CD4-positive, CD25-positive, alpha-beta regulatory T cell (primary cell): ENCODE data around the gene SUGP2. TPM values are rescaled to one million over a fixed set of nuclear protein-coding genes. Genes with fewer than 3 reads are reported as not detected.

Experiments used
- ATAC-seq, 2 donors: fragments of 150-1000 bp; cut with Tn5 transposase; one replicate each; pipeline ENCODE4 v1.10.0; 2021; ENCODE audit warnings: low read depth in 2 of 2, moderate number of reproducible peaks in 2 of 2, moderate library complexity in 1 of 2
- DNase-seq, 3 donors: peaks; one replicate each; pipeline versions ENCODE4 v3.0.0 to v3.0.0-alpha.2; 2012 to 2022; ENCODE audit warnings: mixed read lengths in 1 of 3
- H3K27ac ChIP-seq: one replicate; pipeline ENCODE4 v1.7.0; 2013; ENCODE audit warnings: mild to moderate bottlenecking, low read length; ENCODE audit not compliant: insufficient read depth, poor library complexity, severe bottlenecking
- H3K27me3 ChIP-seq: one replicate; pipeline ENCODE4 v1.7.0; 2013; ENCODE audit warnings: low read length; ENCODE audit not compliant: control insufficient read depth, insufficient read depth
- H3K36me3 ChIP-seq: one replicate; pipeline ENCODE4 v1.7.0; 2013; ENCODE audit warnings: mild to moderate bottlenecking, low read length, moderate library complexity; ENCODE audit not compliant: control insufficient read depth, insufficient read depth
- H3K4me1 ChIP-seq: 2 replicates; pipeline ENCODE4 v1.7.0; 2013; ENCODE audit warnings: mild to moderate bottlenecking, low read length; ENCODE audit not compliant: insufficient read depth, control insufficient read depth, poor library complexity, severe bottlenecking
- H3K4me3 ChIP-seq: one replicate; pipeline ENCODE4 v1.7.0; 2013; ENCODE audit warnings: low read depth, mild to moderate bottlenecking, low read length, moderate library complexity
- H3K9me3 ChIP-seq, 2 experiments: 1 replicate in 1 of 2; 2 replicates in 1 of 2; pipeline ENCODE4 v1.7.0; 2013; ENCODE audit warnings: low read length in 2 of 2, mild to moderate bottlenecking in 1 of 2, moderate library complexity in 1 of 2; ENCODE audit not compliant: control insufficient read depth in 2 of 2
- H3K27ac Mint-ChIP-seq, 3 donors: one replicate each; pipeline ENCODE4 v1.8.0; 2020 to 2022; ENCODE audit warnings: mild to moderate bottlenecking in 3 of 3, mixed read lengths in 3 of 3, moderate library complexity in 2 of 3
- H3K27me3 Mint-ChIP-seq: one replicate; pipeline ENCODE4 v1.8.0; 2022; ENCODE audit warnings: mild to moderate bottlenecking, mixed read lengths
- H3K36me3 Mint-ChIP-seq: one replicate; pipeline ENCODE4 v1.8.0; 2020; ENCODE audit warnings: mixed read lengths
- H3K4me1 Mint-ChIP-seq, 4 donors: one replicate each; pipeline ENCODE4 v1.8.0; 2020 to 2022; ENCODE audit warnings: mixed read lengths in 4 of 4, mild to moderate bottlenecking in 1 of 4
- H3K4me3 Mint-ChIP-seq, 4 donors: one replicate each; pipeline ENCODE4 v1.8.0; 2020 to 2022; ENCODE audit warnings: mild to moderate bottlenecking in 4 of 4, mixed read lengths in 4 of 4, moderate library complexity in 3 of 4
- H3K9me3 Mint-ChIP-seq, 7 donors: one replicate each; pipeline ENCODE4 v1.8.0; 2020 to 2022; ENCODE audit warnings: mixed read lengths in 7 of 7, mild to moderate bottlenecking in 3 of 7, moderate library complexity in 2 of 7
- polyA plus RNA-seq, 4 donors: library from polyadenylated mRNA; unstranded; fragments of 300-500 nt; fragmentation: Illumina TruSeq; gene quantifications; one replicate each; pipeline ENCODE4 v1.2.3, GENCODE V29; 2021
- total RNA-seq: library from RNA; stranded (reverse); gene quantifications from one replicate; pipeline ENCODE4 v1.2.3, GENCODE V29; 2022

SUGP2 gene
- total and polyA plus RNA-seq, 5 donors from 2014 or later: 6.2 to 131 (median 8.2) TPM

DNA sequence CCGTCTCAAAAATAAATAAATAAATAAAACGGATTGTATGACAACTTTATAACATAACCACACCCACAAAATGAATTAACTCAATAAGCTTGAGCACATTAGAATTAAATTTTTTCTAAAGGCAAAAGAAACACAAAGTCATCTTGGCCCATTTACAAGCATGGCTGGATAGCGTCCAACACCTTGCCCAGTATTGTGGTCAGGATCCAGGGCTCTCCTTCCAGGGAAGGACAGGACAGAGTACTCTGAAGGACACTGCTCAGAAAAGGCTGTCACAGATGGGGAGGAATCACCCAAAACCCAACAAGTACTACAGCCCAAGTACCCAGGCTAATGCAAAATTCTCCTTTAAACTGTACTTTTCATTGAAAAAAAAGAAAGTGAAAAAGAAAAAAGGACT is 27.1 kb downstream of the SUGP2 start:
- no peak for DNase-seq
- Histone ChIP-seq H3K4me1 (no peaks in the 10 kb centered on the region), H3K4me3 (no peak overlapping the region), H3K27me3 (no peaks in the 10 kb centered on the region), H3K36me3 (peaks cover 70% of the 10 kb centered on the region), H3K27ac (no peak overlapping the region), H3K9me3 (no peaks in the 10 kb centered on the region)
- no peak for ATAC-seq
- no peak overlapping the region for H3K4me3 Mint-ChIP-seq
- no peak overlapping the region for H3K27ac Mint-ChIP-seq
- H3K27me3 Mint-ChIP-seq: no peaks in the 10 kb centered on the region
- H3K36me3 Mint-ChIP-seq: peaks cover 43% of the 10 kb centered on the region
- H3K4me1 Mint-ChIP-seq: peaks cover 0 to 2% (median 0%) of the 10 kb centered on the region in 4 donors
- no peaks in the 10 kb centered on the region for H3K9me3 Mint-ChIP-seq

DNA sequence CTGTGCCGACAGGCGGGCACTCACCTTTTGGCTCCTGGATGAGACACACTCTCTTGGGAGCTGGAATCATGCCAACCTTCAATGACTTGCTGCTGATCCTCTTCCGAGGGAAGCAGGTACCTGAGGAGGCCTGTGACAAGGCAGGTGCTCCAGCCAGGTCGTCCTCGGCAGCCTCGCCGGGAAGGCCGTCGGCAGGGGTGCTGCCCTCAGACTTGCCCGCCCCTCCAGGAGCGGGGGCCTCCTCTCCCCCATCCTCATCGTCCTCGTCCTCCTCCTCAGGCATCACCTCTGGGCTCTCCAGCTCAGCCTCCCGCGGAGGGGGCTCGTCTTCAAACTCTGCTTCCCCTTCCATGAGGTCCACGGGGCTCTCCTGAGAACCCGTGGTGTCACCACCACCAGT is 29.2 kb downstream of the SUGP2 start:
- DNase-seq: no peak
- H3K4me3 ChIP-seq: no peak overlapping the region
- H3K27me3 ChIP-seq: no peaks in the 10 kb centered on the region
- Mint-ChIP-seq H3K4me1 (peaks cover 0 to 10% (median 8%) of the 10 kb centered on the region in 4 donors), H3K4me3 (no peak overlapping the region), H3K27ac (no peak overlapping the region), H3K36me3 (peaks cover 39% of the 10 kb centered on the region), H3K27me3 (no peaks in the 10 kb centered on the region), H3K9me3 (no peaks in the 10 kb centered on the region)
- no peak for ATAC-seq
- no peak overlapping the region for H3K27ac ChIP-seq
- no peaks in the 10 kb centered on the region for H3K4me1 ChIP-seq
- no peaks in the 10 kb centered on the region for H3K9me3 ChIP-seq
- peaks cover 62% of the 10 kb centered on the region for H3K36me3 ChIP-seq

- Histone ChIP-seq H3K4me1 (no peaks in the 10 kb centered on the region), H3K27me3 (no peaks in the 10 kb centered on the region), H3K9me3 (no peaks in the 10 kb centered on the region), H3K36me3 (peaks cover 38% of the 10 kb centered on the region), H3K27ac (no peak overlapping the region), H3K4me3 (no peak overlapping the region)
- peaks cover 0 to 18% (median 13%) of the 10 kb centered on the region in 4 donors for H3K4me1 Mint-ChIP-seq
- no peaks in the 10 kb centered on the region for H3K27me3 Mint-ChIP-seq
- no peak for ATAC-seq
- H3K4me3 Mint-ChIP-seq: peak overlapping the region in 2 of 4 donors; percentile 21 to 46
- DNase-seq: no peak
- H3K36me3 Mint-ChIP-seq: peaks cover 46% of the 10 kb centered on the region
- no peaks in the 10 kb centered on the region for H3K9me3 Mint-ChIP-seq
- peak overlapping the region; percentile 23 to 49 (median 41) for H3K27ac Mint-ChIP-seq
These were observed 33.3 kb downstream of the SUGP2 start for GRCh38 chr19:18999896-19000620.

DNA sequence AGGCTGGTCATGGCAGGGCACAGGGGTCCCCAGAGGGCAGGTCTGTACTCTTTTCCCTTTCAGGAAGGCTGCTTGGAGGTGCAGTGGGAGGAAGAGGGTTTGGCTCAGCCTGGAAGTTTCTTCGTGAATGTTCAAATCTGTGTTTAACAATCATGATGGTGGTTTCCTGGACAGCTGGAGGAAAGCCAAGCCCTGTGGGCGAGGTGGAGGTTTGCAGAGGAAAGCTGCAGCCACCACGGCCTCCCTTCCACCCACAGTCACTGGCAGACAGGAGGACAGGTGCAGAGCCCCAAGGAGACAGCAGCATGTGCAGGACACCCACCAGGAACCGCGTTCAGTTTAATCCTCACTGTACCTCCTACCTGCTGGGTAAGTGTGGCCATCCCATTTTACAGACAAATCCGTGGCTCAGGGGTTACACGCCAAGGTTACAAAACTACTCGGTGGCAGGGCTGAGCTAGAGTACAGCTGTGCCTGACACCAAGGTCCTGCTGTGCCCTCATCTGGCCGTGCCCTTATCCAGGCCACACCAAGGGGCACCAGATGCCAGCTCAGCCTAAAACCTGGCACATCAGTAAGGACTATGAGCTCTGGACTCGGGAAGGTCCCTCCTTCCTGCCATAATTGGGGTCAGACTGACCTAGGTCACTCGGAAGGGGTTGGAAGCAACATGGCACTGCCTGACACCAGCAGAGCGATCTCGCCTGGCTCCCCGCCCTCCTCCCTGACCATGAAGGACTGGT is 34.1 kb downstream of the SUGP2 start:
- peaks cover 34% of the 10 kb centered on the region for H3K36me3 ChIP-seq
- H3K27ac ChIP-seq: no peak overlapping the region
- H3K4me3 Mint-ChIP-seq: no peak overlapping the region
- no peak overlapping the region for H3K4me3 ChIP-seq
- H3K9me3 ChIP-seq: no peaks in the 10 kb centered on the region
- H3K36me3 Mint-ChIP-seq: peaks cover 42% of the 10 kb centered on the region
- H3K9me3 Mint-ChIP-seq: no peaks in the 10 kb centered on the region
- no peaks in the 10 kb centered on the region for H3K27me3 ChIP-seq
- peaks cover 0 to 18% (median 13%) of the 10 kb centered on the region in 4 donors for H3K4me1 Mint-ChIP-seq
- ATAC-seq: no peak
- no peaks in the 10 kb centered on the region for H3K4me1 ChIP-seq
- H3K27ac Mint-ChIP-seq: peak overlapping the region; percentile 26 to 77 (median 41)
- no peak for DNase-seq
- no peaks in the 10 kb centered on the region for H3K27me3 Mint-ChIP-seq

DNA sequence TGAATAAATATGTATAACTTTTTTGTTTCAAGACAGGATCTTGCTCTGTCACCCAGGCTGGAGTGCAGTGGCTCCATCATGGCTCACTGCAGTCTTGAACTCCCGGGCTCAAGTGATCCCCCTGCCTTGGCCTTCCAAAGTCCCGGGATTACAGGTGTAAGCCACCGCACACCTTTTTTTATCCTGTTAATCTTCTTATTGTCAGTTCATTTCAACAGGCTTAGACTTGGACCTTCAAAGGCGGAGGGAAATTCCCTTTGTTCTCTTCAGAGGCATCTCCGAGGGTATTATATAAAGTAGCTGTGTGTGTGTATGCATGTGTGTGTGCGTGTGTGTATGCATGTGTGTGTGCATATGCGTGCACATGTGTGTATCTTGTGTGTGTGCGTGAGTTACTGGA is 35.0 kb downstream of the SUGP2 start:
- Mint-ChIP-seq H3K27ac (peak overlapping the region in 2 of 3 donors; percentile 75 to 83), H3K9me3 (no peaks in the 10 kb centered on the region), H3K4me3 (no peak overlapping the region), H3K36me3 (peaks cover 47% of the 10 kb centered on the region), H3K4me1 (peaks cover 0 to 18% (median 13%) of the 10 kb centered on the region in 4 donors), H3K27me3 (no peaks in the 10 kb centered on the region)
- ATAC-seq: no peak
- Histone ChIP-seq H3K9me3 (no peaks in the 10 kb centered on the region), H3K4me1 (no peaks in the 10 kb centered on the region), H3K27ac (no peak overlapping the region), H3K4me3 (no peak overlapping the region), H3K36me3 (peaks cover 35% of the 10 kb centered on the region), H3K27me3 (no peaks in the 10 kb centered on the region)
- DNase-seq: no peak

DNA sequence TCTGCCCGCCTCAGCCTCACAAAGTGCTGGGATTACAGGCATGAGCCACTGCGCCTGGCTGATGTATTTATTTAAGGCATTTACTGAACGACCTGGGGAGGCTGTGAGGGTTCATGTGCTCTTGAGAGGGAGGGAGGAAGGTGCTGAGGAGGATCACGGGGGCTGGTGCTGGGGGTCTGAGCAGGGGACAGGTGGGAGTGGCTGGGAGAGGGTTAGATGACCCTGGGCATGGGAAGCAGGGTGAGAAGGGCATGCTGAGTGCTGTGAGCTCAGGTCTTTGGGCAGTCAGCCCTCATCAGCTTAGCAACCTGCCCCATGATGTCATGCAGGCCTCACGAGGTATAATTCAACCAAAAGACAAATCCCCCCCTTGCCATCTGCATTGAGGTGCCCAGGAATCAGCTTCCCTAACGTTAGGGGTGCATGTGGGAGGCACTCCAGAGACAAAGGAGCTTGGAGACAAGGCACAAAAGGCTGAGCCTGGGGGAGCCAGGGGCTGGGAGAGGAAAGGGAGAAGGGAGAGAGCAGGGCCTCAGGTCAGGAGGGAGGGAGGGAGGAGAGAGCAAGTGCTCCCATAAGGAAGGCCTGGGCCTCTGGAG is 36.4 kb downstream of the SUGP2 start:
- Mint-ChIP-seq H3K36me3 (peaks cover 43% of the 10 kb centered on the region), H3K27ac (peak overlapping the region in 2 of 3 donors; percentile 20 to 66), H3K27me3 (no peaks in the 10 kb centered on the region), H3K4me1 (peaks cover 0 to 18% (median 12%) of the 10 kb centered on the region in 4 donors), H3K4me3 (no peak overlapping the region), H3K9me3 (no peaks in the 10 kb centered on the region)
- no peaks in the 10 kb centered on the region for H3K9me3 ChIP-seq
- DNase-seq (no peak), ATAC-seq (no peak)
- no peak overlapping the region for H3K27ac ChIP-seq
- H3K4me3 ChIP-seq: no peak overlapping the region
- no peaks in the 10 kb centered on the region for H3K27me3 ChIP-seq
- H3K36me3 ChIP-seq: peaks cover 40% of the 10 kb centered on the region
- H3K4me1 ChIP-seq: no peaks in the 10 kb centered on the region

GRCh38 chr19:18996351-18996750 is 37.0 kb downstream of the SUGP2 start:
- no peaks in the 10 kb centered on the region for H3K9me3 ChIP-seq
- ATAC-seq (no peak), DNase-seq (no peak)
- Mint-ChIP-seq H3K36me3 (peaks cover 40% of the 10 kb centered on the region), H3K4me3 (no peak overlapping the region), H3K27me3 (no peaks in the 10 kb centered on the region), H3K9me3 (no peaks in the 10 kb centered on the region), H3K4me1 (peaks cover 0 to 18% (median 12%) of the 10 kb centered on the region in 4 donors), H3K27ac (no peak overlapping the region)
- no peaks in the 10 kb centered on the region for H3K27me3 ChIP-seq
- no peak overlapping the region for H3K4me3 ChIP-seq
- peaks cover 35% of the 10 kb centered on the region for H3K36me3 ChIP-seq
- no peak overlapping the region for H3K27ac ChIP-seq
- no peaks in the 10 kb centered on the region for H3K4me1 ChIP-seq
